OCI-LY1 (cell line): ENCODE data around the gene TLK1.

ENCODE experiments used
- EZH2 ChIP-seq: fragments of 200-600 bp; sonication (generic), shearing (Covaris generic); IDR thresholded peaks from 2 replicates; pipeline ENCODE4 v1.8.0; 2017; ENCODE audit warnings: borderline replicate concordance, mixed run types, mild to moderate bottlenecking, antibody characterized with exemption, low read length, moderate library complexity, mixed read lengths
- TF ChIP-seq, protein P1 (sequence below): fragments of 200-600 bp; sonication (generic), shearing (Covaris generic); IDR thresholded peaks from 2 replicates; pipeline ENCODE4 v1.5.1; 2017; ENCODE audit warnings: mild to moderate bottlenecking, antibody characterized with exemption, low read length, moderate library complexity, mixed read lengths

- TF ChIP-seq, protein P1, sequence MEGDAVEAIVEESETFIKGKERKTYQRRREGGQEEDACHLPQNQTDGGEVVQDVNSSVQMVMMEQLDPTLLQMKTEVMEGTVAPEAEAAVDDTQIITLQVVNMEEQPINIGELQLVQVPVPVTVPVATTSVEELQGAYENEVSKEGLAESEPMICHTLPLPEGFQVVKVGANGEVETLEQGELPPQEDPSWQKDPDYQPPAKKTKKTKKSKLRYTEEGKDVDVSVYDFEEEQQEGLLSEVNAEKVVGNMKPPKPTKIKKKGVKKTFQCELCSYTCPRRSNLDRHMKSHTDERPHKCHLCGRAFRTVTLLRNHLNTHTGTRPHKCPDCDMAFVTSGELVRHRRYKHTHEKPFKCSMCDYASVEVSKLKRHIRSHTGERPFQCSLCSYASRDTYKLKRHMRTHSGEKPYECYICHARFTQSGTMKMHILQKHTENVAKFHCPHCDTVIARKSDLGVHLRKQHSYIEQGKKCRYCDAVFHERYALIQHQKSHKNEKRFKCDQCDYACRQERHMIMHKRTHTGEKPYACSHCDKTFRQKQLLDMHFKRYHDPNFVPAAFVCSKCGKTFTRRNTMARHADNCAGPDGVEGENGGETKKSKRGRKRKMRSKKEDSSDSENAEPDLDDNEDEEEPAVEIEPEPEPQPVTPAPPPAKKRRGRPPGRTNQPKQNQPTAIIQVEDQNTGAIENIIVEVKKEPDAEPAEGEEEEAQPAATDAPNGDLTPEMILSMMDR = no peak
- no peak for TF ChIP-seq EZH2
These were observed 12.4 kb upstream of the TLK1 start for GRCh38 chr2:171173087-171173486.
